GM12878 (cell line): ENCODE measurements around the gene RAC2. TPM values are rescaled to one million over a fixed set of nuclear protein-coding genes. Genes with fewer than 3 reads are reported as not detected.

Experiments used
- ATAC-seq: fragments of 200-7000 bp; cut with Tn5 transposase; 3 replicates; pipeline ENCODE4 v1.9.1; 2020; ENCODE audit warnings: mild to moderate bottlenecking, moderate library complexity
- BruUV-seq: library from RNA; stranded (reverse); fragments of 400-500 nt; replicated peaks from 2 replicates; lab custom pipeline; 2021; lab: Mats Ljungman, UMichigan
- CTCF ChIA-PET: fragments of 300-600 bp; sonication (Branson Sonifier 250); formaldehyde crosslinking; extraction: SDS; loops from one replicate; lab custom pipeline; 2021; ENCODE audit warnings: inconsistent platforms; lab: Yijun Ruan, JAX
- POLR2A ChIA-PET: fragments of 350-600 bp; formaldehyde crosslinking; extraction: SDS; loops from one replicate; lab custom pipeline; 2021; ENCODE audit warnings: inconsistent platforms; lab: Charles Lee
- RAD21 ChIA-PET: fragments of 300-600 bp; sonication (Branson Sonifier 250); formaldehyde crosslinking; loops from one replicate; lab custom pipeline; 2023; ENCODE audit warnings: antibody characterized with exemption; ENCODE audit not compliant: unreplicated experiment; lab: Charles Lee
- SMC1A ChIA-PET: fragments of 300-600 bp; sonication (Branson Sonifier 250); formaldehyde crosslinking; loops from one replicate; lab custom pipeline; 2023; ENCODE audit not compliant: unreplicated experiment, uncharacterized antibody; lab: Charles Lee
- DNase-seq: peaks from one replicate; pipeline ENCODE4 v3.0.0-alpha.2; 2011; ENCODE audit warnings: low read depth, low spot score
- FAIRE-seq: peaks from 3 replicates; lab custom pipeline; 2011; peaks lifted over from hg19 to GRCh38; lab: Jason Lieb, UNC
- H2AFZ ChIP-seq: 2 replicates; pipeline ENCODE4 v1.6.0; 2011; ENCODE audit warnings: low read depth, low read length, control low read depth; ENCODE audit not compliant: control insufficient read depth
- H3K27ac ChIP-seq: 2 replicates; pipeline ENCODE4 v1.5.1; 2011; ENCODE audit warnings: control low read depth; ENCODE audit not compliant: control insufficient read depth, insufficient read depth
- H3K27me3 ChIP-seq, 2 experiments: replicated peaks in 1 of 2; 2 replicates each; pipeline versions ENCODE4 v1.6.0 to v1.6.1; 2011; ENCODE audit warnings: low read length in 1 of 2; ENCODE audit not compliant: control insufficient read depth in 2 of 2, insufficient read depth in 2 of 2
- H3K36me3 ChIP-seq, 2 experiments: 2 replicates each; pipeline ENCODE4 v1.5.1; 2011; ENCODE audit warnings: low read length in 1 of 2; ENCODE audit not compliant: control insufficient read depth in 2 of 2, insufficient read depth in 2 of 2
- H3K4me1 ChIP-seq: 2 replicates; pipeline ENCODE4 v1.6.1; 2011; ENCODE audit warnings: mild to moderate bottlenecking, low read length, moderate library complexity, mixed read lengths; ENCODE audit not compliant: control insufficient read depth, insufficient read depth
- H3K4me2 ChIP-seq: 2 replicates; pipeline ENCODE4 v1.6.0; 2011; ENCODE audit warnings: control low read depth; ENCODE audit not compliant: control insufficient read depth, insufficient read depth
- H3K4me3 ChIP-seq: fragments of 200-600 bp; sonication (generic); 2 replicates; pipeline ENCODE4 v1.5.1; 2016
- H3K79me2 ChIP-seq: 2 replicates; pipeline ENCODE4 v1.6.0; 2011; ENCODE audit warnings: low read length; ENCODE audit not compliant: control insufficient read depth, insufficient read depth
- H3K9ac ChIP-seq: 2 replicates; pipeline ENCODE4 v1.8.0; 2011; ENCODE audit warnings: low read length, control low read depth, mixed read lengths; ENCODE audit not compliant: control insufficient read depth, insufficient read depth
- H3K9me3 ChIP-seq: replicated peaks from 3 replicates; pipeline ENCODE4 v1.5.1; 2011; ENCODE audit warnings: mild to moderate bottlenecking, low read length; ENCODE audit not compliant: control insufficient read depth, insufficient read depth
- H4K20me1 ChIP-seq: 2 replicates; pipeline ENCODE4 v1.6.0; 2011; ENCODE audit not compliant: control insufficient read depth, insufficient read depth
- BCL11A ChIP-seq: IDR thresholded peaks from 2 replicates; pipeline ENCODE4 v1.6.1; 2011; ENCODE audit warnings: low read depth, low read length
- ETV6 ChIP-seq, 2 experiments: fragments of 450-650 bp in 1 of 2; IDR thresholded peaks in 1 of 2; conservative IDR thresholded peaks in 1 of 2; 2 replicates each; pipeline ENCODE4 v1.6.1; 2014; ENCODE audit warnings: antibody characterized with exemption in 1 of 2, borderline replicate concordance in 1 of 2, low read depth in 1 of 2, mild to moderate bottlenecking in 1 of 2, moderate library complexity in 1 of 2
- POLR2A ChIP-seq: IDR thresholded peaks from 2 replicates; pipeline ENCODE4 v1.6.1; 2011; ENCODE audit warnings: low read depth, mild to moderate bottlenecking, low read length
- SIX5 ChIP-seq: IDR thresholded peaks from 2 replicates; pipeline ENCODE4 v1.6.1; 2011; ENCODE audit warnings: mild to moderate bottlenecking, low read depth, low read length, moderate library complexity; ENCODE audit not compliant: severe bottlenecking
- WGBS: methylation state at CpG from one replicate; pipeline ENCODE4 v1.1.6; 2016; ENCODE audit warnings: low lambda C conversion rate; ENCODE audit not compliant: insufficient replicate concordance, insufficient coverage; ENCODE audit errors: missing lambda C conversion rate; 5-methylcytosine and 5-hydroxymethylcytosine counted together
- in situ Hi-C: fragments of 300-500 bp; cut with MboI; formaldehyde crosslinking; loops from 9 replicates; pipeline ENCODE4 v1.14.3; 2018; ENCODE audit warnings: mixed read lengths
- intact Hi-C: fragments of 100-400 bp; cut with micrococcal nuclease; formaldehyde crosslinking; loops from one replicate; pipeline ENCODE4 v1.14.2; 2022; ENCODE audit not compliant: unreplicated experiment
- polyA plus RNA-seq, 11 experiments: library from polyadenylated mRNA; depleted of rRNA in 4 of 11; unstranded in 6 of 11; stranded (reverse) in 5 of 11; fragments of >200 nt; fragmentation: Nextera tagmentation in 4 of 11; fragmentation: Illumina TruSeq in 1 of 11; extraction: Ambion mirVana in 4 of 11; extraction: Trizol in 1 of 11; gene quantifications; 1 replicate in 1 of 11; 2 replicates in 10 of 11; pipeline versions ENCODE4 v1.2.1 to v1.2.3, GENCODE V29; 2011 to 2016; ENCODE audit warnings: inconsistent platforms in 2 of 11, missing spikeins in 2 of 11, low read depth in 1 of 11
- total RNA-seq, 4 experiments: library from RNA; depleted of rRNA in 3 of 4; stranded (reverse); fragments of >200 nt in 3 of 4; fragmentation: Illumina TruSeq in 1 of 4; extraction: Trizol in 1 of 4; gene quantifications; 2 replicates each; pipeline versions ENCODE4 v1.2.1 to v1.2.3, GENCODE V29; 2013 to 2021
- TF ChIP-seq, protein P1 (sequence below): fragments of 450-650 bp; IDR thresholded peaks from 2 replicates; pipeline ENCODE4 v1.6.1; 2016; ENCODE audit warnings: mild to moderate bottlenecking
- TF ChIP-seq, protein P2 (sequence below): fragments of 450-650 bp; IDR thresholded peaks from 2 replicates; pipeline ENCODE4 v1.6.1; 2017; ENCODE audit warnings: mild to moderate bottlenecking, moderate library complexity

The RAC2 gene
- total and polyA plus RNA-seq, 10 of the 15 experiments (the other 5 are each of a cell fraction or from before 2014, with no cell fraction given), result 102 to 386 (median 304) TPM

DNA sequence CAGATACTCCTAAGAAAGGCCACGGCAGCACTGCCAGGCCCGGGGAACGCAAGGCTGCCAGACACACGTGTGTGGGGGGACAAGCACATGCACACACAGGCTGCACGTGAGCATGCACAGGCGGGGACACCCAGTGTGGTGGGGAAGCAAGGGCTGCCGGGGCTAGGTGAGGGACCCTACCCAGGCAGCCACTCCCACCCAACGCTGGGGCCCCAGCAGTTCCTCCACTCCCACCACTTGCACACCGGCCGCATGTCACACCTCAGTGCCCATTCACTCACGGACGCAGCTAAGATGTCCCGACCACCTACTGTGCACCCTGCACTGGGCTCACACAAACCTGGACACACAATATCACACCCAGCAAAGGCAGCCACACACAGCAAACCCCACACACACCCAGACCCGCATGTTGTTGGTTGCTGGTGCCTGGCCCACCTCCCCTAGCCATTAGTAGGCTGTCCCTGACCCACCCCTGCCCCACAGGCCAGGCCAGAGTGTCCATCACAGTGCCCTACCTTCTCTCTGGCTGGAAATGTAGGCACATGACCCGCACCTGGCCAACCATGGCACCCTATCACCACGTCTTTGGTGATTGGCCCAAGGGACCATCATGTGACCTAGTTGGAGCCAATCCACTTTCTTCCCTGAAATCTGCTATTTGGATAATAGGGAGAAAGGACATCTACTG, 40.6 kb downstream of the RAC2 start (continued):
- TF ChIP-seq, protein P1, sequence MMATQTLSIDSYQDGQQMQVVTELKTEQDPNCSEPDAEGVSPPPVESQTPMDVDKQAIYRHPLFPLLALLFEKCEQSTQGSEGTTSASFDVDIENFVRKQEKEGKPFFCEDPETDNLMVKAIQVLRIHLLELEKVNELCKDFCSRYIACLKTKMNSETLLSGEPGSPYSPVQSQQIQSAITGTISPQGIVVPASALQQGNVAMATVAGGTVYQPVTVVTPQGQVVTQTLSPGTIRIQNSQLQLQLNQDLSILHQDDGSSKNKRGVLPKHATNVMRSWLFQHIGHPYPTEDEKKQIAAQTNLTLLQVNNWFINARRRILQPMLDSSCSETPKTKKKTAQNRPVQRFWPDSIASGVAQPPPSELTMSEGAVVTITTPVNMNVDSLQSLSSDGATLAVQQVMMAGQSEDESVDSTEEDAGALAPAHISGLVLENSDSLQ, result peak; percentile 44; the same call in 1 of the 2 replicates
- no peak for TF ChIP-seq ETV6 (conservative IDR thresholded peaks at IDR 0.05 in 1 of 2, IDR thresholded peaks at IDR 0.05 in 1 of 2; ENCODE audit: borderline replicate concordance in 1 of 2, low read depth in 1 of 2)
- TF ChIP-seq POLR2A, result peak; percentile 15
- no peak for TF ChIP-seq BCL11A

GRCh38 chr22:37202716-37203115, 41.4 kb downstream of the RAC2 start:
- ChIA-PET CTCF (interaction anchor here (0.6 to 5.7 kb wide), 5 partner anchors 15 to 65 kb away, joined by 3 to 111 read pairs (median 5); partner anchors contain the start of gene RAC2), POLR2A (interaction anchor here (1.6 kb wide), 1 partner anchor 57 kb away, joined by 4 read pairs; no protein-coding TSS in a partner anchor)
- Histone ChIP-seq H4K20me1 (no peaks in the 10 kb centered on the region), H3K4me1 (peaks cover 27% of the 10 kb centered on the region)
- BruUV-seq, result no TSS peak
- no peak for FAIRE-seq
- no peak for TF ChIP-seq SIX5
- TF ChIP-seq, protein P2, sequence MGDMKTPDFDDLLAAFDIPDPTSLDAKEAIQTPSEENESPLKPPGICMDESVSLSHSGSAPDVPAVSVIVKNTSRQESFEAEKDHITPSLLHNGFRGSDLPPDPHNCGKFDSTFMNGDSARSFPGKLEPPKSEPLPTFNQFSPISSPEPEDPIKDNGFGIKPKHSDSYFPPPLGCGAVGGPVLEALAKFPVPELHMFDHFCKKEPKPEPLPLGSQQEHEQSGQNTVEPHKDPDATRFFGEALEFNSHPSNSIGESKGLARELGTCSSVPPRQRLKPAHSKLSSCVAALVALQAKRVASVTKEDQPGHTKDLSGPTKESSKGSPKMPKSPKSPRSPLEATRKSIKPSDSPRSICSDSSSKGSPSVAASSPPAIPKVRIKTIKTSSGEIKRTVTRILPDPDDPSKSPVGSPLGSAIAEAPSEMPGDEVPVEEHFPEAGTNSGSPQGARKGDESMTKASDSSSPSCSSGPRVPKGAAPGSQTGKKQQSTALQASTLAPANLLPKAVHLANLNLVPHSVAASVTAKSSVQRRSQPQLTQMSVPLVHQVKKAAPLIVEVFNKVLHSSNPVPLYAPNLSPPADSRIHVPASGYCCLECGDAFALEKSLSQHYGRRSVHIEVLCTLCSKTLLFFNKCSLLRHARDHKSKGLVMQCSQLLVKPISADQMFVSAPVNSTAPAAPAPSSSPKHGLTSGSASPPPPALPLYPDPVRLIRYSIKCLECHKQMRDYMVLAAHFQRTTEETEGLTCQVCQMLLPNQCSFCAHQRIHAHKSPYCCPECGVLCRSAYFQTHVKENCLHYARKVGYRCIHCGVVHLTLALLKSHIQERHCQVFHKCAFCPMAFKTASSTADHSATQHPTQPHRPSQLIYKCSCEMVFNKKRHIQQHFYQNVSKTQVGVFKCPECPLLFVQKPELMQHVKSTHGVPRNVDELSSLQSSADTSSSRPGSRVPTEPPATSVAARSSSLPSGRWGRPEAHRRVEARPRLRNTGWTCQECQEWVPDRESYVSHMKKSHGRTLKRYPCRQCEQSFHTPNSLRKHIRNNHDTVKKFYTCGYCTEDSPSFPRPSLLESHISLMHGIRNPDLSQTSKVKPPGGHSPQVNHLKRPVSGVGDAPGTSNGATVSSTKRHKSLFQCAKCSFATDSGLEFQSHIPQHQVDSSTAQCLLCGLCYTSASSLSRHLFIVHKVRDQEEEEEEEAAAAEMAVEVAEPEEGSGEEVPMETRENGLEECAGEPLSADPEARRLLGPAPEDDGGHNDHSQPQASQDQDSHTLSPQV, result no peak
- TF ChIP-seq, protein P1, result peak; percentile 13; the same call in 1 of the 2 replicates
- TF ChIP-seq, all 136 proteins: peak for 1
- no peaks in the 10 kb centered on the region for H3K9me3 ChIP-seq
- ChIA-PET SMC1A (interaction anchor here (1.3 to 6.9 kb wide), 4 partner anchors 15 to 65 kb away, joined by 4 to 84 read pairs (median 54); partner anchors contain the start of gene RAC2), RAD21 (interaction anchor here (2.3 to 7.1 kb wide), 5 partner anchors 13 to 57 kb away, joined by 11 to 104 read pairs (median 63); partner anchors contain the start of gene RAC2)
- in situ Hi-C loops (loop anchor here (25.0 kb wide), 1 partner anchor 1815 kb away; the partner anchor contains the start of gene HMOX1), intact Hi-C loops (no loop called here)
- H3K4me2 ChIP-seq, result no peak overlapping the region
- H3K9ac ChIP-seq, result no peak overlapping the region
- DNase-seq (no peak), ATAC-seq (no peak)
- no peaks in the 10 kb centered on the region for H3K27me3 ChIP-seq
- H3K79me2 ChIP-seq, result peaks cover 5% of the 10 kb centered on the region
- H3K27ac ChIP-seq, result no peak overlapping the region
- no peaks in the 10 kb centered on the region; a peak in 1 of 4 replicates for H3K36me3 ChIP-seq
- H3K4me3 ChIP-seq, result no peak overlapping the region
- WGBS, result 77% methylated on average over 10 of the region's 10 CpGs
- H2AFZ ChIP-seq, result no peak overlapping the region
